Measurements from ENCODE around the gene LRRC4B. TPM values are rescaled to one million over a fixed set of nuclear protein-coding genes. Genes with fewer than 3 reads are reported as not detected.

The LRRC4B gene
- total RNA-seq, 4 donors from 2014 or later = 0.24 to 1.0 (median 0.81) TPM

GRCh38 chr19:50495020-50495531, 73.2 kb downstream of the LRRC4B start:
- no peaks in the 10 kb centered on the region for H3K4me1 ChIP-seq
- no peak overlapping the region for H3K4me3 ChIP-seq
- no peaks in the 10 kb centered on the region for H3K36me3 ChIP-seq
- H3K9me3 ChIP-seq = no peaks in the 10 kb centered on the region
- no peak for DNase-seq (ENCODE audit: low spot score in 2 of 2)
- TF ChIP-seq POLR2A (IDR thresholded peaks at IDR 0.05) (no peak), EP300 (IDR thresholded peaks at IDR 0.05) (no peak), CTCF (IDR thresholded peaks at IDR 0.05) (no peak)
- WGBS = 86% methylated on average over 5 of the region's 5 CpGs
- H3K27ac ChIP-seq = no peak overlapping the region
- H3K27me3 ChIP-seq = peaks cover 17% of the 10 kb centered on the region

GRCh38 chr19:50494186-50495019, 73.8 kb downstream of the LRRC4B start:
- TF ChIP-seq POLR2AphosphoS5 (IDR thresholded peaks at IDR 0.05) (no peak), CTCF (IDR thresholded peaks at IDR 0.05) (no peak), POLR2A (IDR thresholded peaks at IDR 0.05) (no peak), EP300 (IDR thresholded peaks at IDR 0.05) (no peak)

GRCh38 chr19:50493171-50493570, 75.1 kb downstream of the LRRC4B start:
- H3K36me3 ChIP-seq = no peaks in the 10 kb centered on the region
- no peak for TF ChIP-seq POLR2A (IDR thresholded peaks at IDR 0.05)
- WGBS = 57% methylated on average over 6 of the region's 8 CpGs
- H3K27me3 ChIP-seq = peaks cover 36% of the 10 kb centered on the region
- no peak overlapping the region for H3K4me3 ChIP-seq
- no peaks in the 10 kb centered on the region for H3K4me1 ChIP-seq
- H3K9me3 ChIP-seq = no peaks in the 10 kb centered on the region
- H3K27ac ChIP-seq = no peak overlapping the region
- DNase-seq (ENCODE audit: low spot score in 2 of 2) = no peak

More at GRCh38 chr19:50494186-50495019, 73.8 kb downstream of the LRRC4B start:
- Histone ChIP-seq H3K4me1 (no peaks in the 10 kb centered on the region), H3K27ac (no peak overlapping the region), H3K4me3 (no peak overlapping the region), H3K27me3 (peaks cover 24% of the 10 kb centered on the region), H3K9me3 (no peaks in the 10 kb centered on the region), H3K36me3 (no peaks in the 10 kb centered on the region)
- DNase-seq (ENCODE audit: low spot score in 2 of 2) = no peak
- 64% methylated on average over 7 of the region's 7 CpGs for WGBS

- Histone ChIP-seq H3K4me1 (no peaks in the 10 kb centered on the region), H3K9me3 (no peaks in the 10 kb centered on the region), H3K27me3 (peaks cover 41% of the 10 kb centered on the region), H3K4me3 (no peak overlapping the region), H3K36me3 (no peaks in the 10 kb centered on the region), H3K27ac (no peak overlapping the region)
- DNase-seq (ENCODE audit: low spot score in 2 of 2) = no peak
- WGBS = 4% methylated on average over 9 of the region's 12 CpGs
- no peak for TF ChIP-seq EP300 (IDR thresholded peaks at IDR 0.05)
- no peak for TF ChIP-seq CTCF (IDR thresholded peaks at IDR 0.05)
- TF ChIP-seq POLR2A (IDR thresholded peaks at IDR 0.05) = no peak
- no peak for TF ChIP-seq POLR2AphosphoS5 (IDR thresholded peaks at IDR 0.05)
Measured at GRCh38 chr19:50492303-50493052, 75.8 kb downstream of the LRRC4B start.

GRCh38 chr19:50490991-50491472, 77.2 kb downstream of the LRRC4B start:
- no peak for DNase-seq (ENCODE audit: low spot score in 2 of 2)
- Histone ChIP-seq H3K27ac (no peak overlapping the region), H3K4me3 (no peak overlapping the region), H3K36me3 (no peaks in the 10 kb centered on the region), H3K4me1 (no peaks in the 10 kb centered on the region), H3K9me3 (no peaks in the 10 kb centered on the region), H3K27me3 (peaks cover 49% of the 10 kb centered on the region)
- 30% methylated on average over 26 of the region's 26 CpGs for WGBS
- TF ChIP-seq CTCF (IDR thresholded peaks at IDR 0.05) = no peak
- TF ChIP-seq EP300 (IDR thresholded peaks at IDR 0.05) = no peak
- no peak for TF ChIP-seq POLR2A (IDR thresholded peaks at IDR 0.05)
- TF ChIP-seq POLR2AphosphoS5 (IDR thresholded peaks at IDR 0.05) = no peak
